ENCODE data around the gene PGLYRP1. TPM values are rescaled to one million over a fixed set of nuclear protein-coding genes. Genes with fewer than 3 reads are reported as not detected.

PGLYRP1 gene
- total RNA-seq, 4 donors from 2014 or later = not detected

- TF ChIP-seq, protein P1, sequence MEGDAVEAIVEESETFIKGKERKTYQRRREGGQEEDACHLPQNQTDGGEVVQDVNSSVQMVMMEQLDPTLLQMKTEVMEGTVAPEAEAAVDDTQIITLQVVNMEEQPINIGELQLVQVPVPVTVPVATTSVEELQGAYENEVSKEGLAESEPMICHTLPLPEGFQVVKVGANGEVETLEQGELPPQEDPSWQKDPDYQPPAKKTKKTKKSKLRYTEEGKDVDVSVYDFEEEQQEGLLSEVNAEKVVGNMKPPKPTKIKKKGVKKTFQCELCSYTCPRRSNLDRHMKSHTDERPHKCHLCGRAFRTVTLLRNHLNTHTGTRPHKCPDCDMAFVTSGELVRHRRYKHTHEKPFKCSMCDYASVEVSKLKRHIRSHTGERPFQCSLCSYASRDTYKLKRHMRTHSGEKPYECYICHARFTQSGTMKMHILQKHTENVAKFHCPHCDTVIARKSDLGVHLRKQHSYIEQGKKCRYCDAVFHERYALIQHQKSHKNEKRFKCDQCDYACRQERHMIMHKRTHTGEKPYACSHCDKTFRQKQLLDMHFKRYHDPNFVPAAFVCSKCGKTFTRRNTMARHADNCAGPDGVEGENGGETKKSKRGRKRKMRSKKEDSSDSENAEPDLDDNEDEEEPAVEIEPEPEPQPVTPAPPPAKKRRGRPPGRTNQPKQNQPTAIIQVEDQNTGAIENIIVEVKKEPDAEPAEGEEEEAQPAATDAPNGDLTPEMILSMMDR (IDR thresholded peaks at IDR 0.05; ENCODE audit: low read depth) = no peak
Measured at GRCh38 chr19:46032597-46033025, 9.8 kb upstream of the PGLYRP1 start.

GRCh38 chr19:46031781-46032596, 9.1 kb upstream of the PGLYRP1 start:
- TF ChIP-seq, protein P1 (IDR thresholded peaks at IDR 0.05; ENCODE audit: low read depth) = no peak

DNA sequence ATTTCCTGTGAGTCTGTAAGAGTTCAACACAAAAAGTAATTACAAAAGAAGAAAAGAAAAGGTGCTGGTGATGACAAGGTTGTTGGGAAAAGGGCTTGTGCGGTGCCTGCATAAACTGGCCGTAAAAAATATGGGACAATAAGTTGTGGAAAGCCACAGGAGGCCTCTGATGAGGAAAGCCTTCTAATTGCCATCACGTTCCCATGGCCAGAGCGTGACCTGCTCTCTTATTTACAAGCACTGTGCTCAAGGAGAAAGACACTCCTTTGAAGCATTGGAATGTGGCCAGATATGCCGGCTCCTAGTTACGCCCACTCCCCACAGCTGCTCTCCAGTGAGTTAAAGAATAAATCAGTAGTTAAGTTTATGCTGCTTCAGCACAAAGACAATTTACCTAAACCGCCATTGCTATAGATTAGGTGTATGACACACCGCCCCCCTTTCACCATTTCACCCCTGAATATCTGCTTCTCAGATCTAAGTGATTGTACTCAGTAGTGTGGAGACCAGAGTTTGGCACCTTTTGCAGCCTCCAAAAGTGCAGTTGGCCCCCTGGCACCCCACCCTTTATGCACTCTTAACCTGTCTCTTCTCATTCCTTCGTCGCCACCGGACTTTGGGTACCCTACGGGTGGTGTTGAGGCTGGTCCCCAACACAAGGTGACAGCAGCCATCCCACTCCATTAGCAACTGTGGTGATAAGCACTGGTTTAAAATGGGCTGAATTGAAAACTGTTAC, 8.1 kb upstream of the PGLYRP1 start:
- TF ChIP-seq, protein P1 (IDR thresholded peaks at IDR 0.05; ENCODE audit: low read depth) = no peak

DNA sequence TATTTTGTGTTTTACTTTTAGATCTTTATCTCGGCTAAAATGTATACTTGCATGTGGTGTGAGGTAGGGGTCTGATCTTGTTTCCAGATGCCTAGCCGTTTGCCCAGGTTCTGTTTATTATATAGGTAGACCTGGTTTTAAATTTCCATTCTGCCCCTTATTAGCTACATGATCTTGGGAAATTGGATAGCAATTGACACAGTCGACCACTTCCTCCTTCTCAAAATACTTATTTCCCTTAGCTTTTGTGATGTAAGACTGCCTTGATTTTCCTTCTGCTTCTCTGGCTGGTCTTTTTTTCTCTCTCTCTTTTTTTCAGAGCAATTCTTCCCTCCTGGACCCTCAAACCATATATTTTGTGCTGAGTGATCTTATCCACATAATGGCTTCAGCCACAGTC, 3.0 kb upstream of the PGLYRP1 start:
- TF ChIP-seq, protein P1 (IDR thresholded peaks at IDR 0.05; ENCODE audit: low read depth) = no peak

DNA sequence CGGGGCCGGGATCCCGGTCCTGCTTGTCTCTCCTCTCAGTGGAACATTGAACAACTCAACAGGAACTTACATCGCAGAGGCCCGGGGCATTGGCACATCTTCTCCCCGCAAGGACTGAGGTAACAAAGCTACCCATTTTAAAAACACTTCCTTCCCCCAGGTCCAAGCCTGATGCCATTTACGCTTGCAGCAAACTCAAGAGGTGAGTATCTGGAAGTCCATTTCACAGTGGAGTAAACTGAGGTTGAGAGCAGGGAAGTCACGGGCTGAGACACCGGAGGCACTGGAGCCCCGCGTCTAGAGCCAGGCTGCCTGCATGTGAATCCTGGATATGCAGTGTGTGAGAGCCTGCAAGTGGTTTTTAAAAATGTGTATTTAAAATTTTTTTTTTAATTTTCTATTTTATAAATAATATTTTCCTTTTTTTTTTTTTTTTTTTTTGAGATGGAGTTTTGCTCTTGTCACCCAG, 492 bp upstream of the PGLYRP1 start:
- TF ChIP-seq, protein P1 (IDR thresholded peaks at IDR 0.05; ENCODE audit: low read depth) = no peak

DNA sequence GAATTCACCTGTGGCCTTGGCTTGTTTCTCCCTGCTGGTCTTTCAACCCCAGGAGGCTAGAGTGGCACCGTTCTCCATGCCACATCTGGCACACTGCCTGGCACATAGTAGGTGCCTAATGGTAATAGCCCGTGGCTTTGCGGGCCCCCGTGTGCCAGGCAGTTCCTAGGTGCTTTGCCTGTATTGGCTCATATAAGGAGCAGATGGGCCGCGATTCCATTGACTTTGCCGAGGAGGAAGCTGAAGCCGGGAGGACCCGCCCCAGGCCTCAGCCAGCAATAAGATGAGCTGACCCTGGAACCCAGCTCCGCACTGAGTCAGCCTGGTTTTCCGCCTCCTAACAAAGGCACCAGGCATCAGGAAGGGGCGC, 807 bp downstream of the PGLYRP1 start:
- TF ChIP-seq, protein P1 (IDR thresholded peaks at IDR 0.05; ENCODE audit: low read depth) = no peak

- TF ChIP-seq, protein P1 (IDR thresholded peaks at IDR 0.05; ENCODE audit: low read depth) = no peak
Measured at GRCh38 chr19:46021531-46022041, 1.3 kb downstream of the PGLYRP1 start.
